Upper lobe of left lung (tissue), 6 donors: ENCODE measurements around the gene BORCS5. TPM values are rescaled to one million over a fixed set of nuclear protein-coding genes. Genes with fewer than 3 reads are reported as not detected.
A peak's percentile ranks its signal among the peaks of the same experiment; 100 is the strongest.

Source experiments
- ATAC-seq, 2 donors: fragments of 200-7000 bp; cut with Tn5 transposase; one replicate each; pipeline ENCODE4 v1.9.1; 2022; ENCODE audit warnings: mild to moderate bottlenecking in 2 of 2, moderate library complexity in 2 of 2; ENCODE audit not compliant: low FRiP score in 2 of 2
- DNase-seq, 2 donors: peaks; one replicate each; pipeline ENCODE4 v3.0.0-alpha.2; 2019 to 2020
- H3K27ac ChIP-seq, 4 donors: fragments of 200-600 bp; sonication (generic); one replicate each; pipeline ENCODE4 v1.5.1; 2016 to 2019
- H3K27me3 ChIP-seq, 4 donors: fragments of 200-600 bp; sonication (generic); one replicate each; pipeline ENCODE4 v1.5.1; 2017 to 2019
- H3K36me3 ChIP-seq, 4 donors: fragments of 200-600 bp; sonication (generic); one replicate each; pipeline ENCODE4 v1.5.1; 2016 to 2019
- H3K4me1 ChIP-seq, 4 donors: fragments of 200-600 bp; sonication (generic); one replicate each; pipeline ENCODE4 v1.5.1; 2018 to 2019
- H3K4me3 ChIP-seq, 4 donors: fragments of 200-600 bp; sonication (generic); one replicate each; pipeline ENCODE4 v1.5.1; 2017 to 2019; ENCODE audit warnings: mild to moderate bottlenecking in 2 of 4, moderate library complexity in 1 of 4
- H3K9me3 ChIP-seq, 4 donors: fragments of 200-600 bp; sonication (generic); one replicate each; pipeline ENCODE4 v1.5.1; 2018 to 2019
- CTCF ChIP-seq, 6 experiments: fragments of 450-650 bp in 4 of 6; fragments of 200-600 bp in 2 of 6; sonication (generic) in 2 of 6; IDR thresholded peaks; one replicate each; pipeline ENCODE4 v1.5.1; 2016 to 2019; ENCODE audit warnings: antibody characterized with exemption in 6 of 6
- EP300 ChIP-seq, 4 donors: sonication (generic); formaldehyde crosslinking; IDR thresholded peaks; one replicate each; pipeline ENCODE4 v1.5.1; 2017; ENCODE audit warnings: antibody characterized with exemption in 4 of 4, control low read depth in 2 of 4
- POLR2A ChIP-seq, 4 donors: fragments of 450-650 bp; IDR thresholded peaks; one replicate each; pipeline ENCODE4 v1.5.1; 2016 to 2017; ENCODE audit warnings: antibody characterized with exemption in 4 of 4, mild to moderate bottlenecking in 2 of 4
- POLR2AphosphoS5 ChIP-seq, 2 donors: sonication (generic); formaldehyde crosslinking; IDR thresholded peaks; one replicate each; pipeline ENCODE4 v1.5.1; 2017; ENCODE audit warnings: antibody characterized with exemption in 2 of 2
- WGBS, 2 donors: methylation state at CpG; one replicate each; pipeline ENCODE4 v1.1.5; 2017 to 2018; 5-methylcytosine and 5-hydroxymethylcytosine counted together
- total RNA-seq, 6 donors: library from RNA; depleted of rRNA in 4 of 6; stranded (reverse); fragments of >200 nt in 4 of 6; gene quantifications; one replicate each; pipeline versions ENCODE4 v1.1.0 to v1.2.1, GENCODE V29; 2016 to 2021
- donor health status: DM: no; HTN: no; CAD: no; lungs with moderate emphysema.
- donor health status: DM: no; HTN: yes; CAD: no; lungs with severe emphysema.

BORCS5 gene
- total RNA-seq, 6 donors from 2014 or later = 7.3 to 105 (median 10.7) TPM

GRCh38 chr12:12379831-12380730, 23.2 kb downstream of the BORCS5 start:
- no peaks in the 10 kb centered on the region for H3K27me3 ChIP-seq
- no peak overlapping the region for H3K4me3 ChIP-seq
- peaks cover 3 to 27% (median 19%) of the 10 kb centered on the region in 4 donors for H3K4me1 ChIP-seq
- H3K27ac ChIP-seq = peak overlapping the region; percentile 34 to 66 (median 54)
- peaks cover 0 to 2% (median 0%) of the 10 kb centered on the region in 4 donors for H3K36me3 ChIP-seq
- DNase-seq (no peak), ATAC-seq (peak; percentile 51 to 80)
- no peaks in the 10 kb centered on the region for H3K9me3 ChIP-seq
- WGBS, 2 donors = 50 to 55% methylated on average over 4 of the region's 4 CpGs
- TF ChIP-seq POLR2AphosphoS5 (IDR thresholded peaks at IDR 0.05) = no peak
- peak in 2 of 4 donors; percentile 18 to 37 for TF ChIP-seq POLR2A (IDR thresholded peaks at IDR 0.05)
- no peak for TF ChIP-seq CTCF (IDR thresholded peaks at IDR 0.05)
- TF ChIP-seq EP300 (IDR thresholded peaks at IDR 0.05) = no peak

GRCh38 chr12:12380949-12381593, 24.2 kb downstream of the BORCS5 start:
- ATAC-seq (no peak), DNase-seq (no peak)
- Histone ChIP-seq H3K9me3 (no peaks in the 10 kb centered on the region), H3K27me3 (no peaks in the 10 kb centered on the region), H3K27ac (peak overlapping the region in 1 of 4 donors; percentile 66), H3K4me1 (peaks cover 3 to 27% (median 19%) of the 10 kb centered on the region in 4 donors), H3K36me3 (peaks cover 0 to 4% (median 0%) of the 10 kb centered on the region in 4 donors), H3K4me3 (no peak overlapping the region)
- no peak for TF ChIP-seq CTCF (IDR thresholded peaks at IDR 0.05)
- TF ChIP-seq POLR2AphosphoS5 (IDR thresholded peaks at IDR 0.05) = no peak
- TF ChIP-seq POLR2A (IDR thresholded peaks at IDR 0.05) = no peak
- TF ChIP-seq EP300 (IDR thresholded peaks at IDR 0.05) = no peak
- 94 to 99% methylated on average over 6 of the region's 6 CpGs for WGBS, 2 donors

GRCh38 chr12:12381982-12382381, 25.1 kb downstream of the BORCS5 start:
- no peak for TF ChIP-seq CTCF (IDR thresholded peaks at IDR 0.05)
- TF ChIP-seq POLR2A (IDR thresholded peaks at IDR 0.05) = no peak
- TF ChIP-seq EP300 (IDR thresholded peaks at IDR 0.05) = no peak
- TF ChIP-seq POLR2AphosphoS5 (IDR thresholded peaks at IDR 0.05) = no peak
- Histone ChIP-seq H3K36me3 (peaks cover 0 to 4% (median 0%) of the 10 kb centered on the region in 4 donors), H3K27me3 (no peaks in the 10 kb centered on the region), H3K4me3 (no peak overlapping the region), H3K4me1 (peaks cover 3 to 24% (median 16%) of the 10 kb centered on the region in 4 donors), H3K27ac (no peak overlapping the region), H3K9me3 (no peaks in the 10 kb centered on the region)
- WGBS, 2 donors = 96 to 97% methylated on average over 3 of the region's 3 CpGs
- DNase-seq = no peak
- no peak for ATAC-seq

GRCh38 chr12:12384571-12385340, 27.9 kb downstream of the BORCS5 start:
- no peak for ATAC-seq
- WGBS, 2 donors = 71 to 76% methylated on average over 7 of the region's 7 CpGs
- H3K9me3 ChIP-seq = no peaks in the 10 kb centered on the region
- no peak overlapping the region for H3K4me3 ChIP-seq
- DNase-seq = peak in 1 of 2 donors; percentile 26
- peaks cover 1 to 16% (median 11%) of the 10 kb centered on the region in 4 donors for H3K4me1 ChIP-seq
- H3K27me3 ChIP-seq = no peaks in the 10 kb centered on the region
- H3K36me3 ChIP-seq = peaks cover 0 to 4% (median 0%) of the 10 kb centered on the region in 4 donors
- TF ChIP-seq EP300 (IDR thresholded peaks at IDR 0.05) (no peak), POLR2A (IDR thresholded peaks at IDR 0.05) (no peak), CTCF (IDR thresholded peaks at IDR 0.05) (no peak), POLR2AphosphoS5 (IDR thresholded peaks at IDR 0.05) (no peak)
- H3K27ac ChIP-seq = peak overlapping the region in 1 of 4 donors; percentile 37
